GM18870 (cell line): ENCODE results near the gene PLCG1.

Experiments
- ATAC-seq: cut with Tn5 transposase; IDR thresholded peaks from one replicate; pipeline ENCODE4 v1.9.1; 2021; ENCODE audit warnings: moderate library complexity; ENCODE audit not compliant: unreplicated experiment

PLCG1 gene

GRCh38 chr20:41165001-41165882 lies 27.9 kb downstream of the PLCG1 start:
- no peak for ATAC-seq

- ATAC-seq, result no peak
Observed at GRCh38 chr20:41166201-41167117, 29.1 kb downstream of the PLCG1 start.

GRCh38 chr20:41167118-41167470 lies 29.8 kb downstream of the PLCG1 start:
- no peak for ATAC-seq

GRCh38 chr20:41167481-41168253 lies 30.3 kb downstream of the PLCG1 start:
- no peak for ATAC-seq

GRCh38 chr20:41168281-41169161 lies 31.2 kb downstream of the PLCG1 start:
- no peak for ATAC-seq

- no peak for ATAC-seq
Observed at GRCh38 chr20:41169162-41169690, 31.9 kb downstream of the PLCG1 start.

- no peak for ATAC-seq
Observed at GRCh38 chr20:41169791-41170351, 32.5 kb downstream of the PLCG1 start.

GRCh38 chr20:41170386-41171105 lies 33.2 kb downstream of the PLCG1 start:
- no peak for ATAC-seq

- no peak for ATAC-seq
Observed at GRCh38 chr20:41171736-41172295, 34.5 kb downstream of the PLCG1 start.

- ATAC-seq, result no peak
Observed at GRCh38 chr20:41172296-41173140, 35.2 kb downstream of the PLCG1 start.

- ATAC-seq, result no peak
Observed at GRCh38 chr20:41173161-41173721, 35.9 kb downstream of the PLCG1 start.

GRCh38 chr20:41173791-41174341 lies 36.5 kb downstream of the PLCG1 start:
- ATAC-seq, result no peak

GRCh38 chr20:41174373-41174772 lies 37.0 kb downstream of the PLCG1 start:
- no peak for ATAC-seq

- no peak for ATAC-seq
Observed at GRCh38 chr20:41174782-41175181, 37.4 kb downstream of the PLCG1 start.

GRCh38 chr20:41175201-41175651 lies 37.9 kb downstream of the PLCG1 start:
- no peak for ATAC-seq

- ATAC-seq, result no peak
Observed at GRCh38 chr20:41175727-41176330, 38.5 kb downstream of the PLCG1 start.
